ENCODE measurements around the gene ZNHIT3. TPM values are rescaled to one million over a fixed set of nuclear protein-coding genes. Genes with fewer than 3 reads are reported as not detected.

The ZNHIT3 gene
- total and polyA plus RNA-seq, 2 of the 13 experiments (the other 11 are each of a cell fraction or from before 2014, with no cell fraction given): 66.6 to 77.4 TPM

GRCh38 chr17:36544307-36545076 is 58.0 kb downstream of the ZNHIT3 start, which contains the start of gene GGNBP2 (continued):
- TF ChIP-seq SNAPC5 (CRISPR knock-in tag; IDR thresholded peaks at IDR 0.05; ENCODE audit: borderline replicate concordance) (no peak), ZNF616 (CRISPR knock-in tag; IDR thresholded peaks at IDR 0.05; ENCODE audit: low read depth) (no peak), ATF1 (CRISPR knock-in tag; IDR thresholded peaks at IDR 0.05) (no peak), ZSCAN21 (CRISPR knock-in tag; IDR thresholded peaks at IDR 0.05; ENCODE audit: borderline replicate concordance) (peak; percentile 82; the same call in 1 of the 2 replicates), ZNF670 (CRISPR knock-in tag; IDR thresholded peaks at IDR 0.05; ENCODE audit: borderline replicate concordance) (no peak), ZNF574 (CRISPR knock-in tag; IDR thresholded peaks at IDR 0.05) (peak; percentile 59), THAP8 (CRISPR knock-in tag; IDR thresholded peaks at IDR 0.05; ENCODE audit: borderline replicate concordance) (no peak), HIVEP1 (CRISPR knock-in tag; IDR thresholded peaks at IDR 0.05) (no peak), ARNT2 (CRISPR knock-in tag; IDR thresholded peaks at IDR 0.05; ENCODE audit: low read depth) (peak; percentile 91), ZNF777 (CRISPR knock-in tag; IDR thresholded peaks at IDR 0.05) (peak; percentile 99), ZNF124 (CRISPR knock-in tag; IDR thresholded peaks at IDR 0.05) (no peak), TRAFD1 (CRISPR knock-in tag; IDR thresholded peaks at IDR 0.05; ENCODE audit: borderline replicate concordance) (no peak), SMC3 (IDR thresholded peaks at IDR 0.05; ENCODE audit: low read length) (no peak), NR2F6 (IDR thresholded peaks at IDR 0.05) (no peak), NR2F6 (CRISPR knock-in tag; IDR thresholded peaks at IDR 0.05) (peak; percentile 4; the same call in 1 of the 2 replicates), MEIS1 (CRISPR knock-in tag; IDR thresholded peaks at IDR 0.05; ENCODE audit: borderline replicate concordance) (peak; percentile 76; the same call in 1 of the 2 replicates), IRF9 (CRISPR knock-in tag; IDR thresholded peaks at IDR 0.05; ENCODE audit: borderline replicate concordance) (peak; percentile 22; the same call in 1 of the 2 replicates), SMARCE1 (IDR thresholded peaks at IDR 0.05; ENCODE audit: borderline replicate concordance) (no peak), SP4 (CRISPR knock-in tag; IDR thresholded peaks at IDR 0.05) (peak; percentile 53; the same call in 1 of the 2 replicates), FOXK1 (CRISPR knock-in tag; IDR thresholded peaks at IDR 0.05; ENCODE audit: borderline replicate concordance, low read depth) (0 out of 2 replicates have a peak, but pooled peaks have one; percentile 9), ZNF816 (CRISPR knock-in tag; IDR thresholded peaks at IDR 0.05; ENCODE audit: borderline replicate concordance) (no peak), MAF1 (CRISPR knock-in tag; IDR thresholded peaks at IDR 0.05; ENCODE audit: borderline replicate concordance) (no peak; the same call in 1 of the 2 replicates)
